Astrocyte of the cerebellum (primary cell): ENCODE measurements around the gene KMT2C.

Experiments used
- DNase-seq: peaks from one replicate; pipeline ENCODE4 v3.0.0-alpha.2; 2011; ENCODE audit warnings: low read depth
- H3K4me3 ChIP-seq: 2 replicates; pipeline ENCODE4 v1.5.1; 2011; ENCODE audit warnings: mild to moderate bottlenecking, low read depth, low read length, moderate library complexity
- in situ Hi-C: cut with HindIII; loops from 2 replicates; pipeline ENCODE4 v1.10.0; 2017; ENCODE audit warnings: low sequenced_read_pairs
- TF ChIP-seq, protein P1 (sequence below): IDR thresholded peaks from 2 replicates; pipeline ENCODE4 v1.5.1; 2012; ENCODE audit warnings: low read length, low read depth, moderate library complexity, mild to moderate bottlenecking; ENCODE audit errors: missing control alignments

KMT2C gene

DNA sequence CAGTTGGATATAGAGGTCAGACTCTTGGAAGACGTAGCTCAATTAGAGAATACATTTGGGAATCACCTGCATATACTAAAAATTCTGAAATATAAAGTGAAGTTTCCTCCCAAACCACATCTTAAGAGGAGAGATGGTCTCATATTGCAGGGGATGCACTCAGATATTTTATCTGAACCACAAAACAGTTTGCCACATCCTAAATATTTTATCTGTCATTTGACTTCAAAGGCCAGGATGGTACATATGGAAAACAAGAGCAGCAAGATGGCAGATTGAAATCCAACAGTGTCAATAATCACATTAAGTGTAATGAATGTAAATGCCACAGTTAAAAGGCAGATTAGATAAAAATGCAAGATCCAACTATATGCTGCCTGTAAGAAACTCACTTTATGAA, 313.3 kb downstream of the KMT2C start:
- no peak for DNase-seq
- TF ChIP-seq, protein P1, sequence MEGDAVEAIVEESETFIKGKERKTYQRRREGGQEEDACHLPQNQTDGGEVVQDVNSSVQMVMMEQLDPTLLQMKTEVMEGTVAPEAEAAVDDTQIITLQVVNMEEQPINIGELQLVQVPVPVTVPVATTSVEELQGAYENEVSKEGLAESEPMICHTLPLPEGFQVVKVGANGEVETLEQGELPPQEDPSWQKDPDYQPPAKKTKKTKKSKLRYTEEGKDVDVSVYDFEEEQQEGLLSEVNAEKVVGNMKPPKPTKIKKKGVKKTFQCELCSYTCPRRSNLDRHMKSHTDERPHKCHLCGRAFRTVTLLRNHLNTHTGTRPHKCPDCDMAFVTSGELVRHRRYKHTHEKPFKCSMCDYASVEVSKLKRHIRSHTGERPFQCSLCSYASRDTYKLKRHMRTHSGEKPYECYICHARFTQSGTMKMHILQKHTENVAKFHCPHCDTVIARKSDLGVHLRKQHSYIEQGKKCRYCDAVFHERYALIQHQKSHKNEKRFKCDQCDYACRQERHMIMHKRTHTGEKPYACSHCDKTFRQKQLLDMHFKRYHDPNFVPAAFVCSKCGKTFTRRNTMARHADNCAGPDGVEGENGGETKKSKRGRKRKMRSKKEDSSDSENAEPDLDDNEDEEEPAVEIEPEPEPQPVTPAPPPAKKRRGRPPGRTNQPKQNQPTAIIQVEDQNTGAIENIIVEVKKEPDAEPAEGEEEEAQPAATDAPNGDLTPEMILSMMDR = no peak
- H3K4me3 ChIP-seq = no peak overlapping the region
- in situ Hi-C loops = no loop called here

DNA sequence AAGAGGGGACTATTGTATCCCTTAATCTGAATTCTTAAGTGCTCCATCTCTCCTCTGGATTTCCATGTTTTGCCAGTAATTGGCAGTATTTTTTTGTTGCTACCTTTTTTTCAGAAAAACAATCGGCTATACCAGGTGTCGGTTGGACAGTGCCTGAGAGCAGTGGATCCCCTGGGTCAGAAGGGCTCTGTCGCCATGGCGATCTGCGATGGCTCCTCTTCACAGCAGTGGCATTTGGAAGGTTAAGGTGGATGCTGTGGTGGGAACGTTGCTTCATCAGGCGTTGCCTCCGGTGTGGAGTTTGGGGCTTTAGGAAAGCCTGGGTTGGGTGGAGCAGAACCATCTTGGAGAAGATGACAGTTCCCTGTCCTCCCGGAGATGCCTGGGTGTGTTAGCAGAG, 314.4 kb downstream of the KMT2C start:
- in situ Hi-C loops = no loop called here
- DNase-seq = no peak
- no peak overlapping the region for H3K4me3 ChIP-seq
- TF ChIP-seq, protein P1 = no peak

DNA sequence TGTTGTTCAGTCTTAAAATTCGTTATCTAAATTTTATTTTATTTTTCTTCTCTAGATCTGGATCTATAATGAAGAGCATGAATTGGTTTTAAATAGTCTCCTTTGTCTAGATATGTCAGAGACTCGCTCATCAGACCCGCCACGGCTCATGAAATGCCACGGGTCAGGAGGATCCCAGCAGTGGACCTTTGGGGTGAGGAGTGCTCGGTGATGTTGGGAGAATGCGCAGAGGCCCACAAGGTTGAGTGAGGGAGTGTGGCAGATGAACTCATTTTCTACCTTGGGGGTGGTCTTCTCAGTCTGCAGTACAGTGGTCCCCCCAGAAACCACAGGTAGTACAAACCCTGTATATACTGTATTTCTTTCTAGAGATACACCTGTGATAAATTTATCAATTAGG, 315.0 kb downstream of the KMT2C start:
- DNase-seq = no peak
- TF ChIP-seq, protein P1 = no peak
- in situ Hi-C loops = no loop called here
- no peak overlapping the region for H3K4me3 ChIP-seq

DNA sequence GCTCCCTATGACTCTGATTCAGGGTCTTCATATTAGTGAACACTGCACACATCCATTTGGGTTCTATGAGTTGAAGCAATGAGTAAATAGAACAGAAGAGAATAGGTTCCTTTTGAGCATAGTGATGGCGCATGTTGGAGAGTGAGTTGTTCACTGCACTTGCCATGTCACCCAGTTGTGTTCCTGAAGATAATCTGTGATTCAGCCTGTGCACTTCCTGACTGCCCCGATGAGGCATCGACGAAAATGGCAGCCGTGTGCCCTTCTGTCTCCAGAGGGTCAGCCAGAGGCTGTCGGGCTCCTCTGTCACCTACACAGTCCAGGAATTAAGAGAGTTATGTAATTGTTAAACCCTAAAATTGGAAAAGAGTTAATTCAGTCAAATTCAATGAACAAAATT, 315.6 kb downstream of the KMT2C start:
- no peak for DNase-seq
- in situ Hi-C loops = no loop called here
- no peak overlapping the region for H3K4me3 ChIP-seq
- TF ChIP-seq, protein P1 = no peak

DNA sequence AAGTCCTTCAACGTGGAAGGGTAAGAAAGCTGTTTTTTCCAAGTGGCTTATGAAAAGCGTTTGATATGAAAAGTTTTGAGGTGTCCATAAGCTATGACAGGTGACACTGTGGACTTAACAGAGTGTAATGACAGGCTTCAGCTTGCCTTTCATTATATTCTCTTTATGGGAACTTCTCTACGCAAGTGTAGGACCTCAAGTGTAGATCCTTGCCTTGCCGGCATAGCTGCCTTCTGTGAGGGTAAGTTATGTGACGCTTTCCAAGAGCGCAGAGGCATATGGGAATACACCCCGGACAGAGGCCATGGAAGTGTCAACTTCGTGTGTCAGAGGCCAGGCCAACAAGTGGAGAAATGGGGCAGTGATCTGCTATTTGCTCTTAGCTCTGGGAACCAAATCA, 318.4 kb downstream of the KMT2C start:
- in situ Hi-C loops = no loop called here
- TF ChIP-seq, protein P1 = no peak

DNA sequence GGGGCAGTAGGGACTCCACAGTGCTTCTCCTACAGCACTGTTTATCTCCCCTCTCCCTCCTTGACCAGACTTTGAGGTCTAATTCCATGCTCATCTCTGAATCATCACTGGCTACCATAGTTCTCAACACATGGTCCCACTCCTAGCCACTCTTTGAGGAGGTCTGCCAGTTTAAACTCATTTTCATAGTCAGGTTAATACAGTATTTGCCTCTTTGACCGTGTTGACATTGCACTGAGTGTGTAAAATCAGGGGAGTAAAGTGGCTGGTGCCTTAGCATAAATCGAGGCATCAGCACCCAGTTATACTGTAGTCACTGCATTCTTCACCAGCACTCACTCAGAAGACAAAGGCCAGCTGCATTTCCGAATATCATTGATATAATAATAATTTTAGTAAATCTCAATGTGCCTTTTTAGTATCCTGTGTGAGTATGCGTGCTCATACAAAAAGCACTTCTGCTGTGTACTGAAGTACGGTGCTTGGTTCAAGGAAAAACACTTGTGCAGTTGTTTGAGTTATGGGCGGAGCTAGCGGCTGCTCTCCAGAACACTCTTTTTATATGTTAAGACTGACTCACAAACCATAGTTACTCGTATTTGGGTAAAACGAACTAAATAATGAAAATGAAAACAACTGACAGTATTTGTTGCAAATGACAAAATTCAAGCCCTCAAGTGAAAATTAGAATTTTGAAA, 320.6 kb downstream of the KMT2C start:
- DNase-seq = no peak
- no peak overlapping the region for H3K4me3 ChIP-seq
- TF ChIP-seq, protein P1 = no peak
- in situ Hi-C loops = no loop called here

More for the DNA sequence above, 318.4 kb downstream of the KMT2C start:
- no peak overlapping the region for H3K4me3 ChIP-seq
- DNase-seq = no peak
